MM.1S (cell line): ENCODE results near the gene OSBPL5.

Experiments
- EZH2phosphoT487 ChIP-seq: fragments of 300-600 bp; sonication (generic); IDR thresholded peaks from 2 replicates; pipeline ENCODE4 v1.6.1; 2018; ENCODE audit warnings: antibody characterized with exemption, low read length
- TF ChIP-seq, protein P1 (sequence below): fragments of 300-600 bp; sonication (generic); IDR thresholded peaks from 2 replicates; pipeline ENCODE4 v1.5.1; 2016; ENCODE audit warnings: antibody characterized with exemption, low read length, mixed read lengths

DNA sequence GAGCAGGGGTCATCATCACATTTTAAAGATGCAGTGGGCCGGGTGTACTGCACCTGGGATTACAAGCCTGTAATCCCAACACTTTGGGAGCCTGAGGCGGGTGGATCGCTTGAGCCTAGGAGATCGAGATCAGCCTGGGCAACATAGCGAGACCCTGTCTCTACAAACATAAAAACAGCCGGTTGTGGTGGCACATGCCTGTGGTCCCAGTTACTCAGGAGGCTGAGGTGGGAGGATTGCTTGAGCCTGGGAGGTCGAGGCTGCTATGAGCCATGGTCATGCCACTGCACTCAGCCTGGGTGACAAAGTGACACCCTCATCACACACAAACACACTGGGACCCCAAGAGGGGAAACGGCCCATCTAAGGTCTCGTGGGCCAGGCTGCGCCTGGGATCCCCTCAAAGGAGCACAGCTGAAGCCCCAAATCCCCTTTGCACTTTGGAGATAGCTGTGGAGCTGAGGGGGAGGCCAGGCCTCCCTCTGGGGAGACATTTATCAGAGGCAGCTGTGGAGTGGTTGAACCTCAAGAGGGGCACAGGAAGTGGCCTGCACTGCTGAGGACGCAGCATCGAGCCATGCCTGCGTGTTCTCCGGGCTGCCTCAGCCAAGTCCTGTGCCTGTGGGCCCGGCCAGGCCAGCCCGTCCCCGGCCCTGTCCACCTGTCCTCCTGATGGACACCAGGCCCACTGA lies 27.5 kb downstream of the OSBPL5 start:
- TF ChIP-seq, protein P1, sequence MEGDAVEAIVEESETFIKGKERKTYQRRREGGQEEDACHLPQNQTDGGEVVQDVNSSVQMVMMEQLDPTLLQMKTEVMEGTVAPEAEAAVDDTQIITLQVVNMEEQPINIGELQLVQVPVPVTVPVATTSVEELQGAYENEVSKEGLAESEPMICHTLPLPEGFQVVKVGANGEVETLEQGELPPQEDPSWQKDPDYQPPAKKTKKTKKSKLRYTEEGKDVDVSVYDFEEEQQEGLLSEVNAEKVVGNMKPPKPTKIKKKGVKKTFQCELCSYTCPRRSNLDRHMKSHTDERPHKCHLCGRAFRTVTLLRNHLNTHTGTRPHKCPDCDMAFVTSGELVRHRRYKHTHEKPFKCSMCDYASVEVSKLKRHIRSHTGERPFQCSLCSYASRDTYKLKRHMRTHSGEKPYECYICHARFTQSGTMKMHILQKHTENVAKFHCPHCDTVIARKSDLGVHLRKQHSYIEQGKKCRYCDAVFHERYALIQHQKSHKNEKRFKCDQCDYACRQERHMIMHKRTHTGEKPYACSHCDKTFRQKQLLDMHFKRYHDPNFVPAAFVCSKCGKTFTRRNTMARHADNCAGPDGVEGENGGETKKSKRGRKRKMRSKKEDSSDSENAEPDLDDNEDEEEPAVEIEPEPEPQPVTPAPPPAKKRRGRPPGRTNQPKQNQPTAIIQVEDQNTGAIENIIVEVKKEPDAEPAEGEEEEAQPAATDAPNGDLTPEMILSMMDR: no peak
- no peak for TF ChIP-seq EZH2phosphoT487
